Renal cortex interstitium (tissue), 11 donors: ENCODE results near the gene PRKAG2. TPM values are rescaled to one million over a fixed set of nuclear protein-coding genes. Genes with fewer than 3 reads are reported as not detected.

Experiments
- DNase-seq, 11 donors: peaks; one replicate each; pipeline ENCODE4 v3.0.0-alpha.2; 2013; ENCODE audit warnings: low read depth in 9 of 11, low spot score in 4 of 11; ENCODE audit errors: extremely low read depth in 1 of 11
- polyA plus RNA-seq, 3 donors: library from polyadenylated mRNA; unstranded; fragments of 120-200 nt; gene quantifications; one replicate each; pipeline ENCODE4 v1.2.1, GENCODE V29; 2013; ENCODE audit not compliant: insufficient read length in 3 of 3

Gene PRKAG2
- polyA plus RNA-seq, 3 donors = 25.8 to 59.8 (median 37.8) TPM

- DNase-seq = no peak
Measured at GRCh38 chr7:151624246-151624928, 252.5 kb downstream of the PRKAG2 start.

GRCh38 chr7:151623766-151624165, 253.1 kb downstream of the PRKAG2 start:
- DNase-seq = no peak

- DNase-seq = no peak
Measured at GRCh38 chr7:151621961-151622360, 255.0 kb downstream of the PRKAG2 start.

GRCh38 chr7:151616443-151617213, 260.3 kb downstream of the PRKAG2 start:
- no peak for DNase-seq

- DNase-seq = no peak
Measured at GRCh38 chr7:151615784-151616183, 261.1 kb downstream of the PRKAG2 start.

GRCh38 chr7:151615058-151615457, 261.9 kb downstream of the PRKAG2 start:
- no peak for DNase-seq

GRCh38 chr7:151614019-151614418, 262.9 kb downstream of the PRKAG2 start:
- no peak for DNase-seq

GRCh38 chr7:151611878-151612277, 265.0 kb downstream of the PRKAG2 start:
- no peak for DNase-seq

- no peak for DNase-seq
Measured at GRCh38 chr7:151611041-151611440, 265.9 kb downstream of the PRKAG2 start.

GRCh38 chr7:151608031-151608551, 268.8 kb downstream of the PRKAG2 start:
- DNase-seq = no peak

- DNase-seq = no peak
Measured at GRCh38 chr7:151607464-151607867, 269.4 kb downstream of the PRKAG2 start.

GRCh38 chr7:151603951-151604350, 273.0 kb downstream of the PRKAG2 start:
- no peak for DNase-seq

GRCh38 chr7:151601521-151602305, 275.2 kb downstream of the PRKAG2 start:
- no peak for DNase-seq

- no peak for DNase-seq
Measured at GRCh38 chr7:151600331-151600730, 276.6 kb downstream of the PRKAG2 start.

GRCh38 chr7:151599401-151600227, 277.3 kb downstream of the PRKAG2 start:
- no peak for DNase-seq

- DNase-seq = no peak
Measured at GRCh38 chr7:151597541-151598444, 279.1 kb downstream of the PRKAG2 start.

GRCh38 chr7:151595702-151596350, 281.1 kb downstream of the PRKAG2 start:
- no peak for DNase-seq
